ENCODE results near the gene SETD7.

Gene SETD7

DNA sequence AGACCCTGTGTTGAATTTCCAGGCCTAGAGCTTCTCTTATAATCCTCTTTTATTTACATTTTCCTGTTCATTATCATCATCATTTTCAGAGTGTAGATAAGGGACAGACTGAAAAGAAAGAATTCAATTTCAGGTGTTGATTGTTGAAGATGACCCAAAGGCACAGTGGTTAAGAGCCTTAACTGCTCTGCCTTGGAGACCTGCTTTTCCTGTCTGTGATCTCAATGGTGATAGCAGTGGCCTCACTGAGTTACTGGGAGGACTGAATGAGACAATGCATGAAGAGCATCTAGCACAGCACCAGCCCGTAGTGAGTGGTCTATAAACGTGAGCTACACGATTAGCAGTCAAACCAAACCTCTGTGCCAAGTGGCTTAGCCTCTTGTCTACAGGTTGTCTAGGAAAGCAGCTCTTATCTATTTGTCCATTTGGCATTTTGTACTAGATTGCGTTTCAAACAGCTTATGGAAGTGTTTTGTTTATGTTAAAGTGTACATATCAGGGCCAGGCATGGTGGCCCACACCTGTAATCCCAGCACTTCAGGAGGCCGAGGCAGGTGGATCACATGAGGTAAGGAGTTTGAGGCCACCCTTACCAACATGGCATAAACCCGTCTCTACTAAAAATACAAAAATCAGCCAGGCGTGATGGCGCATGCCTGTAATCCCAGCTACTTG lies 41.5 kb downstream of the SETD7 start:
- in situ Hi-C loops (cut with HindIII; ENCODE audit: low sequenced_read_pairs), result no loop called here

DNA sequence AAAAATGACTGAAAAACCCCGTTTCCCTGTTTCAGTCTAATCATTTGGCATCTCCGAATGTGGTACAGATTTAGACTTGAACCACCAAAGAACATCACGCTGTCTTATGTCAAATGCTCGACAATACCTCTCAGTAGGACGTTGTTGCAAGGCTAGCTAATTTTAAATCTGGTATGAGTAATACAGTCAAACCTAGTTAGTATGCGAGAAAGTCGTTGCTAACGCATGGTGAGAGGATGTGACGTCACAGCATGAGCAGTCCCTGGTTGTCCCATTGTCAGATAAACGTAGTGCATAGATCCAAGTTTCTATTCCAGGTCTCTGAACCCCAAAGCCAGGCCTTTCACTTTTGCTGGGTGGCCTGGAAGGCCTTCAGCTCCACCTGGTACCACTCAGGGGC lies 44.7 kb downstream of the SETD7 start:
- in situ Hi-C loops (cut with HindIII; ENCODE audit: low sequenced_read_pairs), result no loop called here

DNA sequence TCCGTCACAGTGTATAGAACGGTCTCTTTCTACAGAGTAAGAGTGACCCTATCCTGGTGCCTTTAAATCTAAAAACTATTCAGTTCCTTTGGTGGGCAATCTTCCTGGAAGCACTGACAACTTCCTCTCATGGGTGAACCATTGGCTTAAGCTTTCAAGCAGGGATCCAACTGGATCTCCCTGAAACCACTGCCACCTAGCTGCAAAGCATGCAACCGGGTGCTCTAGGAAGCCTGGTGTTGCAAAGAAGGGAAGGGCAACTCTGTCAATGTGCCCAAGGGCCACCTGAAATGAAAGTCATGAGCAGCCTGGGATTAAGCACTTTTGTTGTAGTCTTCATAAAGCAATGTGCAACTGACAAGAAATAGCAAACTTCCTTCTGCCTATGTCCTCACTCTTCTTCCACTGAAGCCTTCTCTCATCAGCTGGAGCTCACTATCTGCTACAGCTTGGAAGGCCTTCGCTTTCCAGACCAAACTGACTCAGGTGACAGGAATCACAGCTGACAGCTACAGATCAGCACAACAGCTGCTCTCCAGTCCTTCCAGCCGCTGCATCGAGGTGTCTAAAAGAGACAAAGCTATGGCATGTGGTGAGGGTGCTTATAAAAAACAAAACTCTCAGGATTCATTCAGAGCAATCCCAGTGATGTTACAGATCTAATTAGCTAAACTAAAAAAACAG lies 46.1 kb downstream of the SETD7 start:
- in situ Hi-C loops (cut with HindIII; ENCODE audit: low sequenced_read_pairs), result no loop called here

DNA sequence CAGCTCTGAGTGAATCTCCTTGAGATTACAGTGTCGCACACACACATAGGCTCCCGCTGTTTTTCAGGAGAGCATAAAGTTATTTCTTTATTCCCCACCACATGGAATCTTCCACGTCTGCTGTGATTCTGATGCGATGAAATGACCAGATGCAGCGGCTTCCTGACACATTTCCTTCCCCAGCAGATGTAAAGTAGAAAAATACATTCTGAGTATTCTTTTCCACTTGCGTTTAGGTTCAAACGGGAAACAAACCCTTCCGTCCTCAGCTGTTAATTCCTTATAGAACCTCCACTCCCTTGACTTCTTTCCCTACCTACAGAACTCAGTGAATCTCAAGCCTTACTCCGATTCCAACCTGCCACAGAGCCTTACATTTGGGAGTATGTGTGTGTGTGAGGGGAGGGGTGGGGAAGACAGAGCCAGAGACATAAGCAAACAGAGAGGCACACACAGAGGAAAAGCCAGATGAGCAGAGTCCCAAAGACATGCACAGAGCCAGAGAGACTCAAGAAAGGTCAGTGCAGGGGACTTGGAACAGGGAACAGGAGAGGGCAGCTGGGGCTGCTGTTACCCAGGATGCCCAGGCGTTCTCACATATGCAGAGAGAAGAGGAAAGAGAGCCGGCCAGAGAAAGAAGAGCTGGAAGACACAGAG lies 47.3 kb downstream of the SETD7 start:
- in situ Hi-C loops (cut with HindIII; ENCODE audit: low sequenced_read_pairs), result no loop called here

DNA sequence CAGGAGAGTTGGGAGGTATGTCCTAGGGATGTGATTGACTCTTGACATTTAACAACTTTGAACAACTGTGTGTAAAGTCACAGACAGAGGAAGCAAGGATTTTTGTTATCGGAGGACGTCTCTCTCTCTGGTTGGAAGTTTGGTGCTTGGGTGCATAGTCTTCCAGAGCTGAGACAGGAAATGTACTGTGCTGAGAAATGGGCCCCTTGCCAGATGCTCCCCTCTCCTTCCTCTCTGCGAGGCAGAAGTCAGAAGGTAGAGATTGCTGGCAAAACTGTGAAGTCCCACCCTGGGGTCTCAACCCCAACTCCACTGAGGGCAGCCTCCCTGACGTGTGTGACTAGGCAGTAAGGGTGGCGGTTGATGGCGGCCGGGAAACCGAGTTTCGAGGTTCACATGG lies 49.2 kb downstream of the SETD7 start:
- in situ Hi-C loops (cut with HindIII; ENCODE audit: low sequenced_read_pairs), result no loop called here

DNA sequence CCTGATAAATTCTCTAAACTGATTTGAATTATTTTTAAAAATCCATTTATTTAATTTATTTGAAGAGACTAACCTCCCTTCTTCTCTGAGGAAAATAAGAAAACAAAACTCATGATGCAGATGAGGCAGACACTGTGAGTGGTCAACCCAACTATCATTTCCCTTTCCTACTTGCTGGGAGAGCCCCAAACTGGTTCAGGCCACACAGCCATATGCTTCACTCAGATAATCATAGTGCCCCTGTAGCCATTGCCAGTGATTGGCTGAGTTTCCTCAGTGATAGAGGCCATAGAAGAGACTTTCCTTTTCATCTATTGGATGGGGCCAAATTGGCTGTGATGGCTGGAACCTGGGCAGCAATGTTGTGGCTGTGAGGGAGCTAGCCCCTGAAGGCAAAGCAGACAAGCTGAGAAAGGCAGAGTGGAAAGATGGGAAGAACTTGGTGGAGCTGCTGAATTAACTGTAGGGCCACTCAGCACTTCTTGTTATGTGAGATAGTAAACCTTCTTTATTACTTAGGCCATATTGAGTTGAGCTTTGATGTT lies 52.3 kb downstream of the SETD7 start:
- in situ Hi-C loops (cut with HindIII; ENCODE audit: low sequenced_read_pairs), result no loop called here

DNA sequence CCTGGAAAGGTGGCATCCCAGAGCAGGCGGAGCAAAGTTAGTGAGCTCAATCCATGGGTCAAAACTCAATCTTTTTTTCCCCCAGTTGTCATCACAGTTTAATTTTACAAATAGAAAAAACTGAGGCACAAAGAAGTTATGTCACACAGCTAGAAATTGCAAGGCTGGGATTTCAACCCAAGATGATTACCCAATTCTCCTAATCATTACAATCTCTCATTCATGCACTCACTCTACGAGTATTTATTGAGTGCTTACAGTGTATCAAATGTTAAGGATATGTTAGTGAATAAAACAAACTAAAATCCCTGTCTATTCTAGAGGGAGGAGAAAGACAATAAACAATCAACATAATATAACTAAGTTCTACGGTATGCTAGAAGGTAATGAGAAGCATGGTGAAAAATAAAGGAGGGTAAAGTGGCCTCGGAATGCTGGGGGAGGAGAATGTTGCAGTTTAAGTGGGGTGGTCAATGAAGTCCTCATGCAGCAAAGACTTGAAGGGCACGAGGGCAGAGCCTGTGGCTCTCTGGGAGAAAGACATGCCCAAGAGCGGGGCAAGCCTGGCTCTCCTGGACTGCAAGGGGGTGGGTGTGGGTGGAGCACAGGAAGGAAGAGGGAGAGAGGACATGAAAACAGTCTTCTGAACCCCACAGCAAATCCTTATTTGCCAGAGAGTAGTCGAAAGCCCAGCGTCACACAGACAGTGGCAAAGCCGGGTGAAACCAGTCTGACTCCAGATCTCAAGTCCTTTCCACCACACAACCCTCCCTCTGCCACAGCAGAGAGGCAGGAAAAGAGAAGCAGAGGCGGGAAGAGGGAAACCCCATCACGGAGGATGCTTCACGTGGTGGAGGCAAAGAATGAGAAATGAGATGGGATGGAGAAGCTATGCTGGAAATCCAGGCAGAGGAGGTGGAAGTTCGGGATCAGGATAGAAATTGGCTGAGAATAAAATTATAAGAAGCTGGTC lies 53.8 kb downstream of the SETD7 start:
- in situ Hi-C loops (cut with HindIII; ENCODE audit: low sequenced_read_pairs), result no loop called here

DNA sequence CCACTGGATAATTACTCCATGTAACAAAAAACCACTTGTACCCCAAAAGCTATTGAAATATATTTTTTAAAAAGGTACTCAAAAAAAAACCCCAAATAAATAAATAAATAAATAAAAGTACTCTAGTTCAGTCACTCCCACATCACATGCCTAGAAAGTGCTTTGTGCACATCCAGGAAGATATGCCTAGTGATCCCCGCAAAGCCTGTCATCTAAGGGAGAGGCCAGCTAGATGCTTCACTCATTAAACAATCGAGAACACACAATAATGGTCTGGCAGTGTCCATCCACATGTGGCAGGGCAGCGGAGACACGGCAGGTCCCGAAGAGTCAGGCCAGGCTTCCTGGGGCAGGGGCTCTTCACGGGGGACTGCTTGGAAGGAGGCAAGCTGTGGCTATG lies 54.5 kb downstream of the SETD7 start:
- in situ Hi-C loops (cut with HindIII; ENCODE audit: low sequenced_read_pairs), result no loop called here

DNA sequence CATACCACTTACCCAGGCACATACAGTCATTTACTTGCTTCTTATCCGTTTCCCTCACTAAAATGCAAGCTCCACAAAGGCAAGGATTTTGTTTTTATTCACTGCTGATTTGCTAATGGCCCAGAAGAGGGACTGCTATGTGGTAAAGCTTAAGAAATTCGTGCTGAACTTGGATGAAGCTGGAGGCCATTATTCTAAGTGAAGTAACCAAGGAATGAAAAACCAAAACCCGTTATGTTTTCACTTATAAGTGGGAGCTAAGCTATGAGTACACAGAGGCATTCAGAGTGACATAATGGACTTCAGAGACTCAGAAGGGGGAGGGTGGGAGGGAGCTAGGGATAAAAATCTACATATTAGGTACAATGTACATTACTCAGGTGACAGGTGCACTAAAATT lies 54.9 kb downstream of the SETD7 start:
- in situ Hi-C loops (cut with HindIII; ENCODE audit: low sequenced_read_pairs), result no loop called here

DNA sequence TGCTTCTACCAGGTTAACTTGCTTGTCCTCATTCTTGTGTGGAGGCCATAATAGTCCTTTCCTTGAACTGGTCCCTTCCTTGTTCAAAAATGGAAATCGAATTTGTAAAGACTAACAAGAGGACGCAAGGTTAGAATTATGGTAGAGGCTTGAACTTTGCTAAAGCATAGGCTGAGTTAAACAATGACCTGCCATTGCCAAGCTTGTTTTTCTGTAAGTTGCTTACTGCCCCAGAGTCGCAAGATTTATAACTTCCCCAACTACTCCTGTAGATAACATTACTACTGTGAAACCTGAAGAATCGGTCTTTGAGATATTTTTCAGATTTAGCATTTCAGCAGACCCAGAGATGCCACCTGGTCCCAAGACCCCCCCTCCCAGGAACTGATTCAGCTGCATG lies 56.8 kb downstream of the SETD7 start:
- in situ Hi-C loops (cut with HindIII; ENCODE audit: low sequenced_read_pairs), result no loop called here

DNA sequence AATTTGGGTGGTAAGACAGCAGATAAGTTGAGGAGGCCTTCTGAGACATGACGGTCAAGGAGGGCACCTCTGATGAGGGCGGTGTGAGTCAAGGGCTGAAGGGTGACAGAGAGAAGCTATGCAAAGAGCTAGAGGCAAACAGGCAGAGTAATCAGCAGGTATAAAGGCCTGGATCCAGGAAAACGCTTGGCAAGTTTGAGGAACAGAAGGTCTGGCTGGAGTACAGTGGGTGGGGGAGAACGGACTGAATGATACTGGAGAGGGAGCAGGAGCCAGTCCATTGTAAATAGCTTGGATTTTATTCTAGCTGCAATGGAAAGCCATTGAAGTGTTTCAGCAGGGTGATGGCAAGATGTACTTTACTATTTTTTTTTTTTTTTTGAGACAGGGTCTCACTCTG lies 62.8 kb downstream of the SETD7 start:
- in situ Hi-C loops (cut with HindIII; ENCODE audit: low sequenced_read_pairs), result no loop called here

DNA sequence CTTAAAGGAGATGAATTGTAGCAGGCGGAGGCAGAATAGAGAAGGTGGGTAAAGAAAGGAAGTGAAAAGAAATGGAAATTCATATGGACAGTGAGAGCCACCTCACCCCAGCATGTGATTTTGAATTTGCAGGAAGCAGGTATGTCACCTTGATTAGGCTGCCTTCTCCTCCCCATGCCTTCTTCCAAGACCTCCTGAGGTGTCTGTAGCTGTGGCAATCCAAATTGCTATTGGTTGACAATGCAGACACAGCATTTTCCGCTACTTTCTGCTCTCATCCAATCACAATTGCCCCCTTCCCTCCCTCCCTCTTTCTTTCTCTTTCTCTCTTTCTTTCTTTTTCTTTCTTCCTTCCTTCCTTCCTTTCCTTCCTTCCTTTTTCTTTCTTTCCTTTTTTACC lies 63.6 kb downstream of the SETD7 start:
- in situ Hi-C loops (cut with HindIII; ENCODE audit: low sequenced_read_pairs), result no loop called here

DNA sequence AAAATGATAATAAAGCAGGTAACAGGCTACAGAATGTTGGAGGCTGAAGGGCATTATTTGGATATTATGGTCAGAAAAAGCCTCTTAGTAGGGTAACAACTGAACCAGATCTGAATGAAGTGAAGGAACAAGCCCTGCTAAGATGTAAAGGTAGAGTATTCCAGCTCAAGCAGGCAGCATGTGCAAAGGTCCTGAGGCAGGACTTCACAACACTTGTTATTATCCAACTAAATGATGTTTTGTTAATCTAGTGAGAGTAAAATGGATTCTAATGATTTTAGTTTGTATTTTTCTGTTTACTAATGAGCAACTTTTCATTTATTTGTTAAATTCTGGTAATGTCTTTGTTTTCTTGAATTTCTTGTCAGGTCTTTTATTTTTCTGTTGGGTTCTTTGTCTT lies 66.4 kb downstream of the SETD7 start:
- in situ Hi-C loops (cut with HindIII; ENCODE audit: low sequenced_read_pairs), result no loop called here

DNA sequence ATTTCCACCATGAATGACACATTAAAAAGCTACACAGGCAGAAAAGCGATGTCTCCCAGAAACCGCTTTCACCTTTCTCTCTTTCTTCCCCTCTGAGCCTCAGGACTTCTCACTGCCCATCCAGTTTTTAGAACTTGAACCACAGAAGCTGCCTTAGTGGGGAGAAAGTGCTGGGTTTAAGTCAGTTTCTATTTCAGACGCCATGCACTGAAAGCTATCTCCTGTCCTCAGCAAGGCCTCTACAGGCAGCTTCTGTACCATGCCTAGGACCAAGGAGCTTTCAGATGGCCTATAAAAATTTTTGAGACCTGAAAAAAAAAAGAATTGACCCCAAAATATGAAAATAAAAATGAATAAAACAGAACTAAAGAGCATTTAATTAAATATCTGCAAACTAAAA lies 67.6 kb downstream of the SETD7 start:
- in situ Hi-C loops (cut with HindIII; ENCODE audit: low sequenced_read_pairs), result no loop called here

DNA sequence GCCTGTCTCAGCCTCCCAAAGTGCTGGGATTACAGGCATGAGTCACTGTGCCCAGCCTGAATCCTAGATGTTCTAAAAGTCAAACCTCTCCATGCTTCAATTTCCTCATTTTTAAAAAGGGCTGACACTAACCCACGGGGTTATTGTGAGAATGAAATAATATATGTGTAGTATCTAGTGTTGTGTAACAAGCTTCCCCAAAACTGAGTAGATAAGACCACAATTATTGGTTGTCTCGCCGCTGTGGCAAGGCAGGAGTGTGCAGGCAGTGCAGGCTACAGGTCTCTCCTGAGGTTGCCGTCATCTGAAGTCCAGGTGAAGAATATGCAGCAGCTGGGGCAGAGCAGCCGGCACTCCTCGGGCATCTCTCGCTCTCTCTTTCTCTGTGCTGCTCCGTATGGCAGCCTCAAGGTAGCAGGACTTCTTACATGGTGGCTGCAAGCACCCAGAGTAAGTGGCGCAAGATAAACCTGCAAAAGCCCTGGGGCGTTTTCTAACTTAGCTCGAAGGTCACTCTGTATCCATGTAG lies 71.2 kb downstream of the SETD7 start:
- in situ Hi-C loops (cut with HindIII; ENCODE audit: low sequenced_read_pairs), result no loop called here

DNA sequence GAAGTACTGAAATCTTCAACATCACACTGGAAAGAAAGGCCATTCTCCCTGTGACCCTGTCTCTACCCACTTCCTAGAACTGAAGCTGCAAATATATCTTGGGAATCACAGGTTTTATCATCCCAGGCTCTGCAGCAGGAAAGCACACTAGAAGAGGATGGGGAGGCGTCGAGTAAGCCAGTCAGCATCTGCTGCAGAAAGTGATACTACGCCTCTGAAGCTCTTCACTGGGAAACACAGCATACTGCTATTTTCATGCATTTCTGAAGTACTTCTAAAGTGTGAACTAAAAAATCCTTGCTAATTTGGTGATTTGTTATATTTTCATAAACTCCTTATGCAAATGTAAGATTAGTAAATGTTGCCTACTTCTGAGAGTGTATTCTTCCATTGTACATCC lies 73.0 kb downstream of the SETD7 start:
- in situ Hi-C loops (cut with HindIII; ENCODE audit: low sequenced_read_pairs), result no loop called here

DNA sequence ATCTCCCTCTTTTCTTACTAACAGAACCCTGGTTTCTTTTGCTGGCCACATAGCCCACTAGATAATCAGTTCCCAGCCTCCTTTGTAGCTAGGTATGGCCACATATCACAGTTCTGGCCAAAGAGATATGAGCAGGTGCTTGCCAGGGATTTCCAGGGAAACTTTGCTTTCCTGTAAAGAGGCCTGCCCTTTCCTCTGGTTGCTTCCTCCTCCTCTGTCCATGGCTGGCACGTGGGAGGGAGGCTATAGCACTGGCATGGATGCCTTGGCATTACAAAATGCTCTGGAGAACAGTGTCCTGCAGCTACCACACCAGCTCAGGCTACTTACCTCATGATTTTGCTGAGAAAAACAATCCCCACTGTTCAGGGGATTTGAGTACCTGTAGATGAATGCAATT lies 74.6 kb downstream of the SETD7 start:
- in situ Hi-C loops (cut with HindIII; ENCODE audit: low sequenced_read_pairs), result no loop called here

DNA sequence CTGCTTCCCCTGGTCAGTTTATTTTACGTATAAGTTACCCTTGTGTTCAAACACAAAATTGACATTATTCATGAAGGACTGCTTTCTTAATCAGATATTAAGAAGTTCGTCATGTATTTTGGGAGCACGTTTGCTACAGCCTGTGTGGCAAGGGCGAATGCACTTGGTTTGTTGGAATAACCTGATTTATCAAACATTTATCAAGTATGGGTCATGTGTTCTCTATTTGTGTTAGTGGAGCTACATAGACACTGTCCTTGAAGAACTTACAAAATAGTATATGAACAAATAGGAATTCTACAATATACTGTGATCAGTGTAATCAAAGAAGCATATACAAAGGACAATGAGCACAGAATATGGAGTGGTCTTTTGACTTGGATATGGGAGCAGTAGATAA lies 79.7 kb downstream of the SETD7 start:
- in situ Hi-C loops (cut with HindIII; ENCODE audit: low sequenced_read_pairs), result no loop called here

DNA sequence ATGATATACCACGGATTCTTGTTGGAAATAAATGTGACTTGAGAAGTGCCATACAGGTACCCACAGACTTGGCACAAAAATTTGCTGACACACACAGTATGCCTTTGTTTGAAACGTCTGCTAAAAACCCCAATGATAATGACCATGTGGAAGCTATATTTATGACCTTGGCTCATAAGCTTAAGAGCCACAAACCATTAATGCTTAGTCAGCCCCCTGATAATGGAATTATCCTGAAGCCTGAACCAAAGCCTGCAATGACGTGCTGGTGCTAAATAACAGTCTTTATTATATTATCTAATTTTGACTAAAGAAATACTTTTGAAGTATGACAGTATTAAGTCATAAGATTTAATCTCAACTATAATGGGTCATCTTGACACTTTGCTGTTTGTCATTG lies 83.2 kb downstream of the SETD7 start:
- in situ Hi-C loops (cut with HindIII; ENCODE audit: low sequenced_read_pairs), result no loop called here

DNA sequence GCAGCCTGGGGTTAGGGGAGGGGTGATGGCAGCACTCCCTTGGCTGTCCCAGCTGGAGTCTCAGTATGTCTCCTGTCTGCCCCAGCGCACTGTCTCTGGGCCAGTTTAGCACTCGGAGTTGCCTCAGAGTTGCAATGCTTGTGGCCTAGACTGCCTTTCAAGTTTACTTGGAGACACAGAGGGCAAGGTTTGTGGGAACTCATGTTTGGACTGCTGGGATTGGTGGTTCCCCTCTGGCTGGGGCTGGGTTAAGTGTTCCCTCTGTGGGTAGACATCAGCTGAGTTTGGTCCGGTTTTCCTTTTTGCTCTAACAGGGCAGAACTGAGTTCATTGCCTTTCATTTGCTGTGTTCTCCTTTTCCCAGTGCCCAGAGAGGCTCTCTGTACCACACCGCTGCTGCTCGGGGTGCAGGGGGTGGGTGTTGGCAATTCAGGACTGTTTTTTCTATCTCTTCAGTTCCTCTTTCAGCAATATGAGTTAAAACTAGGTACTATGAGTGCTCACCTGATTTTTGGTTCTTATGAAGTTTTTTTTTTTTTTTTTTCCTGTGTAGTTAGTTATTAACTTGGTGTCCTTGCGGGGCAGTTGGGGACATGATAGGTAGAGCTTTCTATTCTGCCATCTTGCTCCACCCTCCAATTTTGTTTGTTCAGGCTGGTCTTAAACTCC lies 84.9 kb downstream of the SETD7 start:
- in situ Hi-C loops (cut with HindIII; ENCODE audit: low sequenced_read_pairs), result no loop called here
